ENCODE data around the gene STAT6.
"Not testable (repeated sequence)": the region's sequence is repeated elsewhere in the genome, so short reads cannot be mapped to it uniquely, and the experiment has no call there.

Gene STAT6

DNA sequence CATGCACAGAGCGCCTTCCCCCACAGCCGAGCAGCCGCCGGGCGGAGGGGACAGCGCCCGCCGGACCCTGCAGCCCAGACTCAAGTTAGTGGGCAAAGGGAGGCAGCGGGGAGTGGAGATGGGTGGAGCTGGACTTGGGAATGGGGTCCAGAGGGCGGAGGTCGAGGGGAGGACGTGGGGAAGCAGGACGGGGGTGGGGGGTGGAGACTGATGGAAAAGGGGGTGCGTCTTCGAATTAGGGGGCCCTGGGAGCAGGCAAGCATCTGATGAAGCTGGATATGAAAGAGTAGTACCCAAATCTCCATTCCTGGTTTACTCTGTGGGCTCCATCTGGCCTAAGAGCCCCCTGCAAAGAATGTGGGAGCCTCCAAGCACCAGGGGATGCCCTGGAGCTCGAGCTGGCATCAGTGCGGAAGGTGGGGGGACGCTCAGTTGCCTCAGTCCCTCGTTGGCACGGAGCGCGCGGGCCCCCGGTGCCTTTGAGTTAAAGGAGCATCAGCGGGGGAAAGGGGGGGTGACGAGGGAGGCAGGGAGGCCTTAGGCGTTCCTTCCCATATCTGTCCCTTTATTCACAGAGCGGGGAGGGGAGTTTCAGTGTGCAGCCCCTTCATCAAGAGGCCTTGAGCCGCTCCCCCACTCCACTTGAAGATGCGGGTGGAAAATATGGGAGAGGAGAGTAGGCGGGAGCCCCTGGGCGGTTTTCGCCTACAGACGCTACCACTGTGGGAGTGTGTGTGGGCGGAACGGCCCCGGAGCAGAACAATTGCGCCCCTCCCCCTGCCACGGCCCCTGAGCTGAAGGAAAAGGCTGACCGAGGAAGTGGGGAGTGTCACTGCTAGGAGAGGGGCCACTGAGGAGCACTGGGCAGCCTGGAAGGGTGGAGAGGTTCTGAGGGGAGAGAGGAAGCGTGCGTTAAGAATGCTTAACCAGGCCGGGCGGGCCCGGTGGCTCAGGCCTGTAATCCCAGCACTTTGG, 21.6 kb downstream of the STAT6 start:
- in situ Hi-C loops (cut with MboI; ENCODE audit: low sequenced_read_pairs), result loop anchor here (25.0 kb wide), 1 partner anchor 373 kb away; the partner anchor contains the start of genes GLI1 and INHBE

DNA sequence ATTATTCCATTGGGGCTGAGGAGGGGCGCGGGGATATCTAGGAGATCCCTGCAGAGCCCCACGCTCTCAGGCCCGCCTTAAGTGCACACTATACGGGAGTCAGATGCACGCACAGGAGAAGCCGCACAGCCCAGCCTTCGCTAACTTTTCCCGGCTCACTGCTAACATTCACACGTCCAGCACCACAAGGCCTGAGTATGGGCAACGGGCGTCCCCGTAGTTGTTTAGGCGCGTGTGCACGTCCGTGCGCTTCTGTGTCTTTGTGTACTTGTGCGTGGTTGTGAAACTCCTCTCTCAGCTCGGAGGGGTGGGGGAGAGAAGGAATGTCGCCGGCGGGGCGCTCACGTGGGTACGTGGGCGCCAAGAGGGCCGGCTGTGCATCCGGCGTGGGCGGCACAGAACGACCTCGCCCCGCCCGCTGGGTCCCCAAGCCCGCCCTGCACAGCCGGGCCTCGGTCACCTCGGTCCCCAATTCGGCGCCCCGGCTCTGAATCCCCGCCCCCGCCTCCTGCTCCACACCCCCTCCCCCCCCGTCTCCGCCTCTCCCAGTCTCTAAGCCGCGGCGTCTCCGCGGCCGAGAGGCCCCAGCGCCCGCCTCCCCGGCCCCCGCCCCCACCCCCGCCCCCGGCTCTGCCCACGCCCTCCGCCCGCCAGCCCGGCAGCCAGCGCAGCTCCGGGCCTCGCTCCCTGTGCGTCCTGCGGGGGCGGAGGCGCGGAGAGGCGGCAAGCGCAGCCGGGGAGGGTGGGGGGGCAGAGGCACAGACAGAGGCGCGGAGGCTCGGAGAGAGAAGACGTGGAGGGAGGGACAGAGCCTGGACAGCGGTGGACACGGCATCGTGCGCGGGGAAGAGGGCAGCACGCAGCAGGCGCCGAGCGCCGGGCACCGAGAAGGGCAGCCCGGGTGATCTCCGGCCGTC, 22.6 kb downstream of the STAT6 start, which contains the start of gene NAB2:
Gene NAB2 (plus strand): TSS at position 761 of the 917 bp plus-strand sequence. CDS start 158 bp downstream, outside the sequence.
- in situ Hi-C loops (cut with MboI; ENCODE audit: low sequenced_read_pairs), result loop anchor here (25.0 kb wide), 1 partner anchor 374 kb away; the partner anchor contains the start of genes GLI1 and INHBE

DNA sequence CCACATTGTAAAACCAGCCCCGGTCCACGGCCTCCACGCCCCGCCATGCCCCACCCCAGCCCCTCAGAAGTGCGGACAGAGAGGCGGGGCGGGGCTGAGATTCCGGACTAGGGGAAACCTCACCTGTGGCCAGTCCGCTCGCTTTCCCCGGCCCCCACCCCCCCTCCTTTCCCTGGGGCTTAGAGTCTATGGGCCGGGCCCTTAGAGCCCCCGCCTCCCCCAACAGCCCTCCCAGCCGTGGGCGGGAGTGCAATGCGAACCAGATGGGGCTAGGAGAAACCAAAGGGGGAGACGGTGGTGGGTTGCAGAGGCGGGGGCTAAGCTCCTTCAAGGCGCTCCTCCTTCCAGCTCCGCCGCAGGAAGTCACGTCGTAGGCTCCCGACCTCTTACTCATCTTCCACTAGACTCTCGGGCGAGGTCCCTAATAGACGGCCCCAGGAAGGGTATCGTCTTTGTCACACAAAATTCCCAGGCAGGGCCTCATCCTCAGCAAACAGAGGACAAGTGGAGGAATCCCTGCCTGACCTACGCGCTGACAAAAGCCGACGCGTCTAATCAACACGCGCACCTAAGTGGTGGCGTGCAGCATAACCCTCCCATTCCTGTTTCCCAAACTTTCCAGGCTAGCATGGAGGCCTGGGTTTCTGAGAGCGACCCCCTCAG, 23.3 kb downstream of the STAT6 start:
- in situ Hi-C loops (cut with MboI; ENCODE audit: low sequenced_read_pairs), result loop anchor here (25.0 kb wide), 1 partner anchor 374 kb away; the partner anchor contains the start of genes GLI1 and INHBE

DNA sequence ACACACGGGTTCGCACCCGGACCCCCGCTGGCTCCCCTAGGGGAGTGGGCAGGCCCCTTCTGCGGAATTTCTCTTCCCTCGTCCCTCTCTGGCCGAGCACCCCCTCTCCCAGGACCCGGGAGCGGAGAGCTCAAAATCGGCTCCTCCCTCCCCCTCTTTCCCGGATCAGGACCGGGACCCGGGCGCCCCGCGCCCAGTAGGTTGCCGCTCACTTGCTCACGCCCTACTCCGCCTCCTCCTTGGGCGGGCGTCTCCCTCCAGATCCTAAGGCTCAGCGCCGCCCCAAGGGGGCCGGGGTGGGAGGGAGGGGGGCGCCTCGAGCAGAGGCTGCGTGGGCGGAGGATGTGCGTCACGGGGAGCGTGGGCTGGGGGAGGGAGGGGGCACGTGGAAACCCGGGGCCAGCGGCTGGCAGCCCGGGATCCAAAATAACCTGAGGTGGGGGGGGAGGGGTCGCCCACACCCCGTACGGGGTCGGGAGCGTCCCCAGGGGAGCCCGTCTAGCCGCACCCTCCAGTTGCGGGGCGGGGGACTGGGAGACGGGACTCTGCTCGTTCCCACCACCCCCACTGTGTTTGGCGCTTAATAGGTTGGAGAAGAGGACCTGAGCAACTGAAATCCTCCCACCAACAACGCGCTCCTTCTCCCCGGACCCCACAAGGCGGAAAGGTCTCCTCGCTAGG, 24.0 kb downstream of the STAT6 start:
- in situ Hi-C loops (cut with MboI; ENCODE audit: low sequenced_read_pairs), result loop anchor here (25.0 kb wide), 1 partner anchor 375 kb away; the partner anchor contains the start of genes GLI1 and INHBE

DNA sequence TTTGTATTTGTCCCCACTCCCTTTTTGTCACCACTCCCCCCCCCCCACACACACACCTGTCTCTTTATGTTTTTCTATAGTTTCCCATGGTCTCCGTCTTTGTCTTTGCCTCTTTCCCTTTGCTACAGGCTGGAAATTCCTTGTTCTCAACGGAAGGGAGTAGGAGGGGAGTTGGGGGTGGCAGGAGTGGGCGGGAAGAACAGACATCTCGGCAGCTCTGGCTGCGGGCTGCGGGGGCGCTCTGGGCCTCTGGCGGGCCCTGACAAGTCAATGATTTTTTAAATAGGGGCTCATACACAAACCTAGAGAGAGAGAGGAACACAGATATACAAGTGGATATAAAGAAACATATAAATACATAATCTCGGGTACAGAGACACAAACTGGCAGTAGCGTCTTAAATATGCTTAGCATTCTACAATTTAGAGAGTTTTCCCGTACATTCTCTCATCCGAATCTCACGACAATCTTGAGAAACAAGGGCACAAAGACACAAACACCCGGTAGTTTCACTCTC, 24.6 kb downstream of the STAT6 start:
- in situ Hi-C loops (cut with MboI; ENCODE audit: low sequenced_read_pairs), result loop anchor here (25.0 kb wide), 1 partner anchor 376 kb away; the partner anchor contains the start of genes GLI1 and INHBE

DNA sequence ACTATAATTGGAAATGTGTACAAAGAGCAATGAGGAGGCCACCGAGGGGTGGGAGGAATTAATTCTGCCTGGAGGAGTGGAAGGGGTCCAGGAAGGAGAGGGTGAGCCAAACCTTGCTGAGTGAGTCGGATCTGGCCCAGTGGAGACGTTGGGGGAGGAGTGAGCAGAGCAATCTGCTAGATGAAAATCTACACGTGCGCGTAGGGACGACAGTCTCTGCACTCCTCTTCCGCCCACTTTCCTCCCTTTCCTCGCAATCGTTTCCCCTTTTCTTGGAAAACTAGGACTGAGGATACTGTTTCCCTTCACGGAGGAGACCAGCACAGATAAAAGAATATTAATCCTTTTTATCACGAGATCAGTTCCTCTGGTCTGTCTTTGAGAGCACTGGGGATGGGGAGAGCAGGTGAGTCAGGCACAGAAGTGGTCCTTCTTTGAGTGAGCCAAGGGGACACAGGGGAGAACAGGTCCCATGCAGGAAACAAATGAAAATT, 25.1 kb downstream of the STAT6 start:
- in situ Hi-C loops (cut with MboI; ENCODE audit: low sequenced_read_pairs), result loop anchor here (25.0 kb wide), 1 partner anchor 376 kb away; the partner anchor contains the start of genes GLI1 and INHBE

DNA sequence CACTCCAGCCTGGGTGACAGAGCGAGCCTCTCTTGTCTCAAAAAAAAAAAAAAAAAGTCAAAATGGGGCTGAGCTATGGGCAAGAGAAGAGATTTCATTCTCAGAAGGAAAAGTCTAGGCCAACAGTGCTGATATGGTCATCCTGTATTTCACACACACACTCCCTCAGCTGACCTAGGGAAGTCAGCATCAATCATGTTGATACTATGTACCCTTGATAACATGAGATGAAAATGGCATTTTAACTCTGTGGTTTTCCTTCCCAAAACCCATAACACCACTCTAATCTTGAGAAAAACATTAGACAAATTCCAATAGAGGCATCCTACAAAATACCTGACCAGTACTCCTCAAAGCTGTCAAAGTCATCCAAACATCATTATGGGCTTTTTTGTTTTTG, 30.3 kb downstream of the STAT6 start:
- in situ Hi-C loops (cut with MboI; ENCODE audit: low sequenced_read_pairs), result loop anchor here (25.0 kb wide), 1 partner anchor 381 kb away; the partner anchor contains the start of genes GLI1 and INHBE

DNA sequence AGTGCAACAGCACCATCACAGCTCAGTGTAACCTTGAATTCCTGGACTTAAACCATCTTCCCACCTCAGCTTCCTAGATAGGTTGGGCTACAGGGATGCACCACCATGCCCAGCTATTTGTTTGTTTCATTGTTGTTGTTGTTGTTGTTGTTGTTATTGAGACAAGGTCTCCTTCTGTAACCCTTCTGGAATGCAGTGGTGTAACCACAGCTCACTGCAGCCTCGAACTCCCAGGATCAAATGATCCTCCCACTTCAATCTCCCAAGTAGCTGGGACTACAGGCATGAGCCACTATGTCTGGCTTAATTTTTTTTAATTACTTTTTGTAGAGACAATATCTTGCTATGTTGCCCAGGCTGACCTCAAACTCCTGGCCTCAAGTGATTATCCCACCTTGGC, 31.3 kb downstream of the STAT6 start:
- in situ Hi-C loops (cut with MboI; ENCODE audit: low sequenced_read_pairs), result loop anchor here (25.0 kb wide), 1 partner anchor 382 kb away; the partner anchor contains the start of genes GLI1 and INHBE

DNA sequence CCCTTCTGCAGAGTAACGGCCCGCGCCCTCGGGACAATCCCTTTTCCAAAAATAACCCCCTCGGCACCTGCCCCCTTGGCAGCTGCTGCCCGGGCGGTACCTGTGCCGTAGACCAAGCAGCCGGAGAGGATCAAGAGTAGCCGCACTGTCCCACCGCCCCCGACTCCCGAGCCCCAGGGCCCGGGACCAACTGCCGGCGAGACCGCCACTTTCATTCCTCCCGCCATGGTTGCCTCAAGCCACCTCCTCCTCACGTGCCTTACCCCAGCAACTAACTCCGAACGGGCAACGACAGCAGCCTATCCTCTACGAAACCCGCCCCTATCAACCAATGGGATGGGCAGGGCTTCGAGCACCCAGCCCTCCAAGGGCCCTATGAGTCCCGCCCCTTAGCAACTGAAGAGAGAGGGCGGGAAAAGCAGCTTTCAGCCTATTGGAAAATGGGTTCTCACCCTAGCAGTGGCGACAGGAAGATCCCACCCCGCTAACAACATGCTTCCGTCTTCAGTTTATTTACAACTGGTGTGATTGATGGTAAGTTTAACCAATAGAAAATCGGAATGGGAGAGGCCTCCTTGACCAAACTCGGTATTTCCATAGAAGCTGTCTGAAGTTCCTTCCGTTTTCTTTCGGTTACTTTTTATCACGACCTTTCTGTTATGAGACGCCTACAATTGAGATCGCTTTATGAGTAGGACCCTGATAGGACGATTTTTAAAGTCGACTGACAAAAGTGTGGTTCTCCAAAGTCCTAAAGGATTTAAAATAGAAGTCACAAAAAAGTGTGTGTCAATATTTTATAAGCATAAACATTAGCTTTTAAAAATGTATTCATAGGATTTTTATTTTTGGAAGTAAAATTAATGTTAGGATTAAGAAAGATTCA, 32.4 kb downstream of the STAT6 start, which contains the start of gene NEMP1:
Gene NEMP1 (minus strand): TSS at position 273 of the 886 bp plus-strand sequence. CDS start 46 bp downstream, at position 227.
- in situ Hi-C loops (cut with MboI; ENCODE audit: low sequenced_read_pairs), result loop anchor here (25.0 kb wide), 1 partner anchor 384 kb away; the partner anchor contains the start of genes GLI1 and INHBE

DNA sequence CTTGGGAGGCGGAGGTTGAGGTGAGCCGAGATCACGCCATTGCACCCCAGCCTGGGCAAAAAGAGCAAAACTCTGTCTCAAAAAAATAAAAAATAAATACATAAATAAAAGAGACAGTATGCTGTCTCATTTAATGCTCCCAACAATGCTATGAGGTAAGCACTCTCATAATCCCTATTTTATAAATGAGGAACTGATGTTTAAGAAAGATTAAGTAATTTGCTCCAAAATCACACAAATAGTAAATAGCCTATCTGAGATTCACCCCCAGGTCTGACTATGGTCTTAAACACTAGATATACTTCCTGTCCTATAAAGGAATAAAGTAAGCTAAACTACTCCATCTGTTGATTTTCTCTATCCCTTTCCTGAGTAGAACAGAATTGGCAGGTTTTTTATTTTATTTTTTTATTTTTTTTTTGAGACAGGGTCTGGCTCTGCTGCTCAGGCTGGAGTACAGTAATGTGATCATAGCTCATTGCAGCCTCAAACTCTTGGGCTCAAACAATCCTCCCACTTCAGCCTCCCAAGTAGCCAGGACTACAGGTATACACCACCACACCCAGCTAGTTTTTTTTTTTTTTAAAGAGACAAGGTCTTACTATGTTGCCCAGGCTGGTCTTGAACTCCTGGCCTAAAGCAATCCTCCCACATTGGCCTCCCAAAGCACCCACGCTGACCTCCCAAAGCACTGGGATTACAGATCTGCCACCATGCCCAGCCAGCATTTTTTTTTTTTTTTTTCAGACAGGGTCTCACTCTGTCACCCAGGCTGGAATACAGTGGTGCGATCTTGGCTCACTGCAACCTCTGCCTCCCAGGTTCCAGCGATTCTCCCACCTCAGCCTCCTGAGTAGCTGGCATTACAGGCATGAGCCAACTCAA, 37.4 kb downstream of the STAT6 start:
- in situ Hi-C loops (cut with MboI; ENCODE audit: low sequenced_read_pairs), result not testable (repeated sequence)

DNA sequence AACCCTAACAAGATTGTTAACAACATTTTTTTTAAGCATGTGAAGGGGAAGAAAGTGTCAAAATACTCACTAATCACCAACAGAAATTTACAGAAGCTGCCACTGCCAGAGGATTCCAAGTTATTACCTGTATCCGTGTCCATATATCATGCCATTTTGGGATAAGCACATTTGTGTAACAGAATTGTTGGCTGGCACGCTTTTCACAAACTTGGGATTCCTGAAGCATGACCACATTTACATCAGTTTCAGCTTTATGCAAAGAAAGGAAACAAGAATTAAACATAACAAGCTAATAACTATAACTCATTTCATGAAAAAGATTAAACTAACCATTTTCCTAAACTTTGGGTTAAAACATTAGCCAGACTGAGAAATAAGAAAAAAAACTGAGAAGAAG, 38.5 kb downstream of the STAT6 start:
- in situ Hi-C loops (cut with MboI; ENCODE audit: low sequenced_read_pairs), result no loop called here

DNA sequence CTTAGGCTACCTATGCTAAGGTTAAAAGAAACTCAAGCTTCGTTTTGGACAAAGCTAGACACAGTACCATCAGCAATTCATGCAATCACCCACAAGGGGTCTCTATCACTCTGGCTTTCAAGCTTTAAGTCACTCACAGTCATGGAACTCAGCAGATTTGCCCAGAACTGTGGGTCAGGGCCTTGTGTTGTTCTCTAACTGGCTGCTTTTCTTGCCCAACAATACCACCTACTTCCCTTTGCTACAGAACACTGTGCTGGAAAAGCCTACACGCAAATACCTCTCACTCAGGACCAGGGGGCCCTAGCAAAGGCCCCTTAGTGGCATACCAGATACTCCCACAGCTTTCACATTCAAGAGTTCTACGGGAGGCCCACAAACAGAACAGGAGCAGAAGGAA, 41.6 kb downstream of the STAT6 start:
- in situ Hi-C loops (cut with MboI; ENCODE audit: low sequenced_read_pairs), result loop anchor here (10.0 kb wide), 1 partner anchor 105 kb away; no protein-coding TSS in a partner anchor

DNA sequence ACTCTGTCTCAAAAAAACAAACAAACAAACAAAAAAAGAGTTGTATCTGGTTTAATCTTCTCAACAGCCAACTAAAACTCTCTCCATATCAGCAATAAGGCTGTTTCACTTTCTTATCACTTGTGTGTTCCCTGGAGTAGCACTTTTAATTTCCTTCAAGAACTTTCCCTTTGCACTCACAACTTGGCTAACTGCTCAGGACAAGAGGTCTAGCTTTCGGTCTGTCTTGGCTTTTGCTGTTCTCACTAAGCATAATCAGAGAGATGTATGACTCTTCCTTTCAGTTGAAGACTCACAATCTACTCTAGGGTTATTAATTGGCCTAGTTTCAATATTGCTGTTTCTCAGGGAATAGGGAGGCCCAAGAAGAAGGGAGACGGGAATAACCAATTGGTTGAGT, 44.9 kb downstream of the STAT6 start:
- in situ Hi-C loops (cut with MboI; ENCODE audit: low sequenced_read_pairs), result loop anchor here (10.0 kb wide), 1 partner anchor 109 kb away; no protein-coding TSS in a partner anchor

DNA sequence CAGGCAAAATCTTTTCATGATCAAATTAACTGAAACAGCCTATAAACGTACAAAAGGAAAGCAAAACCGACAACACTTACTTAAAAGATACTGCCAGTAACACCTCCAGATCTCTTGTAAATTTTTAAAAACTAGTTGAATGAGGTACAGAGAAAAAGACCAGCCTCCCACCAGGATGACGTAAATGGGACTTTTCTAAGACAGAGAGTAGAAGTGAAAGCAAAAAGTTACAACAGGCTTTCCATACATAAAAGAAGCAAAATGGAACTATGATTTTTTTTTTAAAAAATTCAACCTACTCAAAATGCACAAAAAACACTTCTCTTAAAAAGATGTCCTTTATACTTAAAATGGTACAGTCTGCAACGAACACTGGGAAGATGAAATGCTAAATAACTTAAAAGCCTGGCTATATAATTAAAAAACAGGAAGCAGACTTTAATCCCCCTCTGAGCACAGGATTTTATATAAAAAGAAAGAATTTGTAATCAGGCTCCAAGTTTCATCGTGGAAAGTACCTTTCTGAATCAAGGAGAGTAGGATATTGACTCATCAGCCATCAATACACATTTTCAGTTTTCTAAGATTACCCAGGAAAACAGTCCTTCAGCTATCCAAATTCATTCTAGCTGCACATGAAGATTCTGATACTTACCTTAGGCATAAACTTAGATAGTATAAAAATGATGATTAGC, 47.0 kb downstream of the STAT6 start:
- in situ Hi-C loops (cut with MboI; ENCODE audit: low sequenced_read_pairs), result loop anchor here (10.0 kb wide), 1 partner anchor 111 kb away; no protein-coding TSS in a partner anchor

DNA sequence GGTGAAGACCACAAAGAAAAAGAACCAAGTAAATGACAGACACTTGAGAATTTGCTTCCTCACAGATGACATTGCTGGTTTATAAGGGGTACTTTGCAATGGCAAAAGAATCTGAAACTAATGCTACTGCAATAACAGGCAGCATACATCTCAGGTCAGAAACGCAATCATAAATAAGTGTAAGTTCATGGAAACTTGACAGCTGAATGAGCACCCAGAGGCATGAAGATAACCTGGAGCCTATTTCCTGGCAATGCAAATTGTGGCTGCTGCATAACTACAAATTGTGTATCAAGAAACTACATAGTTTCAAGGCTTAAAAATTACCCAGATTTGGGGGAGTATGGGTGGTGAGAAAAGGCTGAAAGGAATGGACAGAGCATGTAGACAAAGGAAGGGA, 52.7 kb downstream of the STAT6 start:
- in situ Hi-C loops (cut with MboI; ENCODE audit: low sequenced_read_pairs), result no loop called here
